ENCODE results near the gene WRAP53.
"Not testable (repeated sequence)": the region's sequence is repeated elsewhere in the genome, so short reads cannot be mapped to it uniquely, and the experiment has no call there.

The WRAP53 gene

DNA sequence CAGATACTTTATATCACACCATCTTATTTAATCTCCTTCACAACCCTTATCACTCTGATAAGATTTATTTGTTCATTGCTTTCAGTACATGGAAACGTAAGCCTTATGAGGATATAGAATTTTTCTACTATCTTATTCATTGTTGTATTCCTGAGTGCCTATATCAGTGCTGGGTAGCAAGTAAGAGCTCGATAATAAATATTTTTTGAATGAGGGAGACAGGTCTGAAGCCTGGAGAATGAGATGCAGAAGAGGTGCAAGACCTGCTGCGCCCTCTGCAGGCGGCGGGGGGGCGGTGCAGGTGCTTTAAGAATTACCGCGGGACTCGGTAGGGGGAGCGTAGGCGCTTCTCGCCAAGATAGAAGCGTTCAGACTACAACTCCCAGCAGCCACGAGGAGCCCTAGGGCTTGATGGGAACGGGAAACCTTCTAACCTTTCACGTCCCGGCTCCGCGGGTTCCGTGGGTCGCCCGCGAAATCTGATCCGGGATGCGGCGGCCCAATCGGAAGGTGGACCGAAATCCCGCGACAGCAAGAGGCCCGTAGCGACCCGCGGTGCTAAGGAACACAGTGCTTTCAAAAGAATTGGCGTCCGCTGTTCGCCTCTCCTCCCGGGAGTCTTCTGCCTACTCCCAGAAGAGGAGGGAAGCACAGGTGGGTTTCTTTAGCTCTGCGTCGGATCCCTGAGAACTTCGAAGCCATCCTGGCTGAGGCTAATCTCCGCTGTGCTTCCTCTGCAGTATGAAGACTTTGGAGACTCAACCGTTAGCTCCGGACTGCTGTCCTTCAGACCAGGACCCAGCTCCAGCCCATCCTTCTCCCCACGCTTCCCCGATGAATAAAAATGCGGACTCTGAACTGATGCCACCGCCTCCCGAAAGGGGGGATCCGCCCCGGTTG is at the start of gene WRAP53:
WRAP53 (plus strand) TSS at position 570 of the 900 bp plus-strand sequence; CDS start at position 742, 172 bp downstream.
- DNase-seq: peak; percentile 93

DNA sequence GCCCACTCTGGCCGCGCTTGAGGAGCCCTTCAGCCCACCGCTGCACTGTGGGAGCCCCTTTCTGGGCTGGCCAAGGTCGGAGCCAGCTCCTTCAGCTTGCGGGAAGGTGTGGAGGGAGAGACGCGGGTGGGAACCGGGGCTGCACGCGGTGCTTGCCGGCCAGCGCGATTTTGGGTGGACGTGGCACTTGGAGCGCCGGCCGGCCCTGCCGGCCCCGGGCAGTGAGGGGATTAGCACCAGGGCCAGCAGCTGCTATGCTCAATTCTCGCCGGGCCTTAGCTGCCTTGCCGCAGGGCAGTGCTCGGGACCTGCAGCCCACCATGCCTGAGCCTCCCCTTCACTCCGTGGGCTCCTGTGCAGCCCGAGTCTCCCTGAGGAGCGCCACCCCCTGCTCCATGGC is 47.5 kb upstream of the WRAP53 start:
- DNase-seq: no peak

DNA sequence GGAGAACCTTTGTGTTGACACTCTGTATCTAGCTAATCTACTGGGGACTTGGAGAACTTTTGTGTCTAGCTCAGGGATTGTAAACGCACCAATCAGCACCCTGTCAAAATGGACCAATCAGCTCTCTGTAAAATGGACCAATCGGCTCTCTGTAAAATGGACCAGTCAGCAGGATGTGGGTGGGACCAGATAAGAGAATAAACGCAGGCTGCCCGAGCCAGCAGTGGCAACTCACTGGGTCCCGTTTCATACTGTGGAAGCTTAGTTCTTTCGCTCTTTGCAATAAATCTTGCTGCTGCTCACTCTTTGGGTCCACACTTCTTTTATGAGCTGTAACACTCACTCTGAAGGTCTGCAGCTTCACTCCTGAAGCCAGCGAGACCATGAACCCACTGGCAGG is 46.6 kb upstream of the WRAP53 start:
- not testable (repeated sequence) for DNase-seq

DNA sequence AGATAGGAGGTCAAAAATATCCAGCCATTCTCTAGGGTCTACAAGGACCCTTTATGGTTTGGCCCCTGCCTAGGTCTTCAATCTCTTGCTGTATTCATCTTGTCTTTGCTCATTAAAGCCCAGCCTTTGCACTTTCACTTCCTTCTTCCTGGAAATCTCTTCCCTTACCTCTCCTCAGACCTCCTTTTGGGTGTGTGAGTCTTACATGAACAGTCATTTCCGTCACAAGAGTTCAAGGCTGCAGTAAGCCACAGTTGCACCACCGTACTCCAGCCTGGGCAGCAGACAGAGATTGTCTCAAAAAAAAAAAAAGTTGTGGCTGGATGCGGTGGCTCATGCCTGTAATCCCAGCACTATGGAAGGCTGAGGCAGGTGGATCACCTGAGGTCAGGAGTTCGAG is 43.5 kb upstream of the WRAP53 start:
- DNase-seq: no peak

DNA sequence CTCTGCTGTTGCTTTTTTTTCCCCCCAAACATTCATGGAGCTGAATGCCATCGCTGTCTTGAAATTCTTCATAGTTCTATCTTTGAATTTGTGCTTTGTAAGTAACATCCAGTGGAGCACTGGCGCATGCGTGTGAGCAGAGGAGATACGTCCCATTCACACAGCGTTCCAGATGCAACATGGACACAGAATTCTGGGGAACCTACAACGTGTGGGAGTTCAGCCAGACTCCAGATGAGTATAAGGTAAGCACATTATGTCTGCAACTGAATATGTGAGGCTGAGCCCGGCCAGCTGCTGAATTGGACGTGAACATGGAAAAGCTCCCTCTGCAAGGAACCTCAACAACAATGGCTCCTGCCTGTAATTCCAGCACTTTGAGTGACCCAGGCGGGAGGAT is 41.8 kb upstream of the WRAP53 start:
- DNase-seq: no peak

DNA sequence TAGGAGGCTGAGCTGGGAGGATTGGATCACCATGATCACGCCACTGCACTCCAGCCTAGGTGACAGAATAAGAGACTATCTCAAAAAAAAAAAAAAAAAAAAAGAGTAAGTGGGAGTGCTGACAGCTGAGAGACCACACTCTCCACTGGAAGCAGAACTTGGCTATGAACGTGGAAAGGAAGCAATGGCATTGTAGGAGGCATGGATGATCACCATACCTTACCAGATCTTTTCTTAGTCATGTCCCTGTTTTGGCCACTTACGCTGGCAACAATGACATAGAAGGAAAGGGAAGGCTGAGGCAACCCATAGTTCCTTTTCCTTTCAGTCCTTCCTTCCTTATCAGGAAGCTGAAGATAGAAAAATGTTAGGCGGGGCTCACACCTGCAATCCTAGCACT is 41.3 kb upstream of the WRAP53 start:
- no peak for DNase-seq

DNA sequence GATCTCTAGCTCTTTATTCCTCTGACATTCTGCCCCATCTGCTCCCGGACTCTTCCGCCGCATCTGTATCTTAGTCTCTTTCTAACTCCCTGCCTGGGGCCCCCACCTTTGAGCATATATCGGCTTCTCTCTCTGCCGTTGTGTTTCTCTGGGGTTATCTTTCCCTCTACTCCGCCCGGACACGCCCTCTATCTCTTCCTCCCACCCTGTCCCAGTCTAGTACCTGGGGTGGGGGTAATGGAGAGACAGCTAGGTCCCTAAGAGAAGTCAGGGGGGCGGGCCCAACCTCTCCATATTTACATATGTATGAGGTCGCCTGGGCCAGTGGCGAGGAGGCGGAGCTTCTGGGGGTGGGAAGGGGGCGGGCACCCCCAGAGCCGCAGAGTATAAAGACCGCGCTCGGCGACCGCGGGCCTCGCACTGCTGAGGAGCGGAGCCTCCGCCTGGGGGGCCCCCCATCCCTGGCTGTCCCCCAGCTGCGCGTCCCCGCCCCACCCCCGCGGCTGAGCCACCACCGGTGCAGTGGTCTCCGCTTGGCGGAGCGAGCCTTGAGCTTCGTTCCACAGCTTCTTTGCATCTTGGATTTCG is 37.7 kb upstream of the WRAP53 start, which contains the start of gene ATP1B2:
ATP1B2 (plus strand) TSS at position 418 of the 588 bp plus-strand sequence. CDS start 593 bp downstream, outside the sequence.
- DNase-seq: peak; percentile 58

DNA sequence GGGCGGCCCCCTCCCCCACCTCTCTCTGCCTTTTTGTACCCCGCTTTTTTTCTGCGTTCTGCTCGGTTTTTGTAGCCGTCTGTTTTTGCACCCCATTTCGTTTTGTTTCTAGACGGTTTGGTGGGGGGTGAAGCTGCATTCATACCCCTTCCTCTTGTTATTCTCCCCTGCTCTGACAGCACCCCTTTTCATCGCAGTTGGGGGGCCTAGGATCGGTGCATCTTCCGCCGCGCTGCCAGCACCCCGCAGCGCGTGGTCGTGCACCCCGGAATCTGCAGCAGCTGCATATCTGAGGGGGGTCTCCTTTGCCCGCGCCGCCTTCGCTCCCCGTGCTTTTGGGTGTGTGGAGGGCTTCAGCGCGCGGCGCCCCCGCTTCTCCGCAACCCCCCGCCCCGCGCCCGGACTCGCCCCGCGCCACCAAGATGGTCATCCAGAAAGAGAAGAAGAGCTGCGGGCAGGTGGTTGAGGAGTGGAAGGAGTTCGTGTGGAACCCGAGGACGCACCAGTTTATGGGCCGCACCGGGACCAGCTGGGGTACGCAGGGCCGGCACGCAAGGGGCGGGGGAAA is 37.1 kb upstream of the WRAP53 start:
- no peak for DNase-seq

DNA sequence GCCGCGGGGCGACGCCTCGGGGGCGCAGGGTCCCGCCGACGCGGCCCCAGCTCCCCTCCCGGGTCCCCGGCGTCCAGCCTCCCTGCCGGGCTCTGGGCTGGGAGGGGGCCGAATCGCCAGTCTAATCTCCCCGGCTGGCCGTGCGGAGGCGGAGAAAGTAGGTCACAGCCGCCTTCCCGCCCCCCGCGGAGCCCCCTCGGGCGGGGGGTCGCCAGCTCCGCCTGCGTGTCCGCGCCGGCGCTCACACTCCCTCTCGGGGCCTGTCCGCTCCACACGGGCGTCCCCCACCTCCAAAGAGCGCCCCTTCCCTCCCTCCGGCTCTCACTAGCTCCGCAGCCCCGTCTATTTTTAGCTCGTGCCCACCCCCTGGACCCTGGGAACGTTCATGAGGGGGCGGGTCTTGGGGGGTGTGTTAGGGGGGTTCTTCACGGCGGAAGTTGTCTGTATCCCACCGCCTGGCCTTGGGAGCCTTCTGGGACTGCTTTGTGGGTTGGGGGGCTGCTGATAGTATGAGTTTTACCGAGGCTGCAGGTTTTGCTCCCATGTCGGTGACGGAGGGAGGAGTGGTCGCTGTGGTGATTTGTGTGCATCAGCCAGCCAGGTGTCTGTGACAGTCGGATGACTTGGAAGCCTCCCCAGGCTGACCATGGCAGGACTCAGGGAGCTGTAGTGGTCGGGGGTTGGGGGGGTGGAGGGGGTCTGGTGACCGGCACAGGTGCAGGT is 36.5 kb upstream of the WRAP53 start:
- no peak for DNase-seq

DNA sequence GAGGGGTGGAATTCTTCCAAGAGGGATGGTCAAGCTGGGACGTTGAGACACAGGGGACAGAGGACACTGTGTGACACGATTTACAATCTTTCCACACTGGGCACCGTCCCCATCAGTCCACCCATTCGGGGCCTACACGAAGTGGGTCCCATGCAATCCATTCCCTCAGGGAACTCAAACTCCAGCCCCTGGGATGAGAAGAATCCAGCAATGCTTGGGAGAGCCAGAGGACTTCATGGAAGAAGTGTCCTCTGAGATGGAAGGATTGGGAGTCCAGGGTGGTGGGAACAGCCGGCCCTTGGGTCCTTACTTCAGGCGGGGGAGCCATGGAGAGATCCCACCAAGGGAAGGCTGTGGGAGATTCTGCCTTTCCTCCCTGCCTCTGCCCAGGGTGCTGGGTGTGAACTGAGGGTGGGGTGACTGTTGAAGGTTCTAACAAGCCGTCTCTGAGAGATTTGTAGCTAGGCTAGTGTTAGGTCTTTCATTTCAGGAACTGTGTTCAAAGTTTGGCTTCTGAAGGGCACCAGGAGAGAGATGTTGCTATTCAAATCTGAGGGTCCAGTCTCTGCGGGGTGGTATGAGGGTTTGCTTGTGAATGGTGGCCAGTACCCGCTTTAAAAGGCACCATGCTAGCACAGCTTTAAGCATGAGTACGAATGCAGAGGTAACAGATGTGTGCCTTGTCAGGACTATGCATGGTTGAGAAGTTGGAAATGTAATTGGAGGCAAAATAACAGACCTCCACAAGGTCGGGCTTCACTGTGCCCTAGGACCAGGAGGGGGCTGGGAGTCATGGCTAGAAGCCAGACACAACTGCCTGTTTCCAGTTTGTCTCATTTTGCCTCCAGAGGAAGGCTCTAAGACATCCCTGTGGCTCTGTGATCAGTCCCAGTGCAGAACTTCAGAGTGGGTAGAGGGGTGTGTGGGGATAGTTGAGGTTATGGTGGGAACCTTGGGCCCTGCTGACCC is 35.6 kb upstream of the WRAP53 start:
- DNase-seq: no peak

DNA sequence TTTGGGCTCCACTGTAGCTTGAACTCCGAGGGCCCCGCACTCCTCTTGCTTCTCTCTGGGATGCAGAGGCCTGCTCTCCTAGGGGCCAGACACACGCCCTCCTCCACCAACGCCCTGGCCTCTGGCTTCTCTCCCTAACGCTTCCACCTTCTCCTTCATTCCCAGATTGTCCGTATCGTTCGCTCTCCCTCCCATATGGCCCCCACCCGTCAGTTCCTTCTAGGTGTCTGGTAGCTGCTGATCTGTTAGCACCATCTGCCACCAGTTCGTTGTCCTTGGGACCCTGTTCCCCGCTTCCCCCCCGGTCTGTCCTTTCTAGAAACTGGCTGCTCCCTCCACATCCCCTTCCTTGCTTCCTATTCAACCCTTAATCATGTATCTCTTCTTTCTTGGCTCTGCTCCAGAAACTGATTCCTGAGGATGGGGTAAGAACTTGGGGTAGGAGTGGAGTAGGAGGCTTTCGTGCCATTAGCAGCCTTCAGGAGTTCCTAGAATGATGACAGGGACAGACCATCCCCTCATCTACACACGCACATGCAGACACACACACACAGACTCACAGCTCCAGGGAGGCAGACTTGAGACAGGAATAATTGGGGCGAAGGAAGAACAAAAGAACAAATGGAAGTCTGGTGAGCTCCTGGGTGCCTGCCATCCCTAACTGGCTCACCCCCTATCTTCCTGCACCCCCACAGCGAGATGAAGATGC is 33.3 kb upstream of the WRAP53 start:
- no peak for DNase-seq

DNA sequence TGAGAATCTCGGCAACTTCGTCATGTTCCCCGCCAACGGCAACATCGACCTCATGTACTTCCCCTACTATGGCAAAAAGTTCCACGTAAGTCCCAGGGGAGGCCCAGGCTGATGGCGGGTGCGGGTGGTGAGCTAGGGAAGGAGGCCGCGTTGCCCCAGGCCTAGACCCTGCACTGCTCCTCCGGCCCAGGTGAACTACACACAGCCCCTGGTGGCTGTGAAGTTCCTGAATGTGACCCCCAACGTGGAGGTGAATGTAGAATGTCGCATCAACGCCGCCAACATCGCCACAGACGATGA is 32.8 kb upstream of the WRAP53 start:
- no peak for DNase-seq

DNA sequence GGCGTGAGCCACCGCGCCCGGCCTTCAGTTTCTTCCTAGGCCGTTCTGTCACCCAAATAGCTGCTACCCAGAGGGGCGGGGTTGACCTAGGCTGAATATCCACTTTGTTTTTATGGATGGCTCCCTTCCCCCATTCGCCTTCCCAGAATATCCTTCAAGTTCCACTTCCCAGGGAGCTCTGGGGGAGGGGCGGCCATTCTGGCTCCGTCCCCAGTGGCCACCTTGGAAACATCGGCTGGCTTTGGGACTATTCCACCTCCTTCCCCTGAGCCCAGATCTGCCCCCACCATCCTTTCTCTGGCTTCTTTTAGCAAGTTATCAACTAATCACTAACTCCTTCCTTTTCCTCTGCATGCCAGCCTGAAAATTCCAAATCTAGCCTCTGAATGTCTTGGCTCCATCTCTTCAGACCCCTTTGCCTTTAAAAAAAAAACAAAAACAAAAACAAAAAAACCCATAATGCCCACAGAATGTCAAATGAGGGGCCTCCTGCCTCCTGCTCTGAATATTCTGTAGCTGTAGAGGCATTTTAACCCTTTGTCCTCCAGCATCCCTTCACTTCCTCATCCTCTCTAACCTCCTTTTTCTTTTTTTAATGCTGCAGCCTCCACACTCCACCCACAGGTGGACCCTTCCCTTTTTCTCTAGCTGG is 31.2 kb upstream of the WRAP53 start:
- no peak for DNase-seq

DNA sequence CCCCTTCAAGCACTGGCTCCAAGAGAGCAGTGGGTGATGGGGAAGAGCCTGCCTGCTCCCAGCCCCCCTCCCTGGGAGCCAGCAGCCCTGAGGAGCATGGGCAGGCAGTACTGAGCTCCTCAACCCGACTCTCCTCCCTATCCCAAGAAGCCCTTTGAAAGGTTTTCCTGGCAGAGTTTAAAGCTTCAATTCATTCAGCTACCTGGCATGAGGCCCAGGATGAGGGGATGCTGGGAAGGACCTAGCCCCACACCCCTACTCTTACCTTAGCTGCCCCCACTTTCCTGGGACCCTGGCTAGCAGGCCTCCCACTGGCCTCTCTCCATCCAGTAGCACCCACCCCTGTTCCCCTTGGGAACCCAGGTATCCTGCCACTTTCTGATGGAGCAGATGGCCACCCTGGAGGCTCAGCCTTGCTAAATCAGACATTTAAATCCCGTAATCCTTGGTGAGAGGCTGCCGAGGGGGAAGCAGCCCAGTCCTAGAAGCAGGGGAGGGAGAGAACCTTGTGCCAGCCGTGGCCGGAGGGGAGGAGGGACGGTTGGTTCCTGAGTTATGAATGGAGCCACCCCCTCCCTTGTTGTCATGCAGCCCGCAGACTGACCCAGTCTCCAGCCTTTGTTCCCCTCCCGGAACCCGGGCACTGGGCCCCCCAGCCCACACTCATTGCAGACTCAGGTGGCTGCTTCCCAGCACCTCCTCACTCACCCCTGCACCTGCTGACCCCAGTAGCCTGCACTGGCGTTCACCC is 20.4 kb upstream of the WRAP53 start:
- no peak for DNase-seq

DNA sequence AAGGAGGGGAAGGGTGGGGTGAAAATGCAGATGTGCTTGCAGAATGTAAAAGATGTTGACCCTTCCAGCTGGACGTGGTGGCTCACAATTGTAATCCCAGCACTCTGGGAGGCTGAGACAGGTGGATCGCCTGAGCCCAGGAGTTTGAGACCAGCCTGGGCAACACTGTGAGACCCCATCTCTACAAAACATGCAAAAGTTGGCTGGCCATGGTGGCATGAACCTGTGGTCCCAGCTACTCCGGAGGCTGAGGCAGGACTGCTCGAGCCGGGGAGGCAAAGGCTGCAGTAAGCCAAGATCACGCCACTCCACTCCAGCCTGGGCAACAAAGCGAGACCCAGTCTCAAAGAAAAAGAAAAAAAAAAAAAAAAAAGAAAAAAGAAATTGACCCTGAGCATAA is 19.8 kb upstream of the WRAP53 start:
- no peak for DNase-seq

DNA sequence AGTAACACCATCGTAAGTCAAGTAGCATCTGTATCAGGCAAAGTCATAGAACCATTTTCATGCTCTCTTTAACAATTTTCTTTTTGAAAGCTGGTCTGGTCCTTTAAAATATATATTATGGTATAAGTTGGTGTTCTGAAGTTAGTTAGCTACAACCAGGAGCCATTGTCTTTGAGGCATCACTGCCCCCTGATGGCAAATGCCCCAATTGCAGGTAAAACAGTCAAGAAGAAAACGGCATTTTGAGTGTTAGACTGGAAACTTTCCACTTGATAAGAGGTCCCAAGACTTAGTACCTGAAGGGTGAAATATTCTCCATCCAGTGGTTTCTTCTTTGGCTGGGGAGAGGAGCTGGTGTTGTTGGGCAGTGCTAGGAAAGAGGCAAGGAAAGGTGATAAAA is 15.0 kb upstream of the WRAP53 start:
- DNase-seq: peak; percentile 25

DNA sequence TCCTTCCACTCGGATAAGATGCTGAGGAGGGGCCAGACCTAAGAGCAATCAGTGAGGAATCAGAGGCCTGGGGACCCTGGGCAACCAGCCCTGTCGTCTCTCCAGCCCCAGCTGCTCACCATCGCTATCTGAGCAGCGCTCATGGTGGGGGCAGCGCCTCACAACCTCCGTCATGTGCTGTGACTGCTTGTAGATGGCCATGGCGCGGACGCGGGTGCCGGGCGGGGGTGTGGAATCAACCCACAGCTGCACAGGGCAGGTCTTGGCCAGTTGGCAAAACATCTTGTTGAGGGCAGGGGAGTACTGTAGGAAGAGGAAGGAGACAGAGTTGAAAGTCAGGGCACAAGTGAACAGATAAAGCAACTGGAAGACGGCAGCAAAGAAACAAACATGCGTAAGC is 13.3 kb upstream of the WRAP53 start:
- DNase-seq: no peak

DNA sequence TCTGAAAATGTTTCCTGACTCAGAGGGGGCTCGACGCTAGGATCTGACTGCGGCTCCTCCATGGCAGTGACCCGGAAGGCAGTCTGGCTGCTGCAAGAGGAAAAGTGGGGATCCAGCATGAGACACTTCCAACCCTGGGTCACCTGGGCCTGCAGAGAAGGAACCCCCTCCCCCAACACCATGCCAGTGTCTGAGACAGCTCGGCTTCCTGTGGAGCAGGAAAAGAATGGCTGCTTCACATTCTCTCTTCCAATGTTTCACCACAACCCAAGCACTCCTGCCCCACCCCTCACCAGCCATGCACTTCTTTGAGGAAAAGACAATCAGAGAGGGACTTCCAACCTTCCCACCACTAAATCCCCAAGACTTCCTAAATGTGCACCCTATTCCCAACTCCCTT is 11.7 kb upstream of the WRAP53 start:
- DNase-seq: no peak

DNA sequence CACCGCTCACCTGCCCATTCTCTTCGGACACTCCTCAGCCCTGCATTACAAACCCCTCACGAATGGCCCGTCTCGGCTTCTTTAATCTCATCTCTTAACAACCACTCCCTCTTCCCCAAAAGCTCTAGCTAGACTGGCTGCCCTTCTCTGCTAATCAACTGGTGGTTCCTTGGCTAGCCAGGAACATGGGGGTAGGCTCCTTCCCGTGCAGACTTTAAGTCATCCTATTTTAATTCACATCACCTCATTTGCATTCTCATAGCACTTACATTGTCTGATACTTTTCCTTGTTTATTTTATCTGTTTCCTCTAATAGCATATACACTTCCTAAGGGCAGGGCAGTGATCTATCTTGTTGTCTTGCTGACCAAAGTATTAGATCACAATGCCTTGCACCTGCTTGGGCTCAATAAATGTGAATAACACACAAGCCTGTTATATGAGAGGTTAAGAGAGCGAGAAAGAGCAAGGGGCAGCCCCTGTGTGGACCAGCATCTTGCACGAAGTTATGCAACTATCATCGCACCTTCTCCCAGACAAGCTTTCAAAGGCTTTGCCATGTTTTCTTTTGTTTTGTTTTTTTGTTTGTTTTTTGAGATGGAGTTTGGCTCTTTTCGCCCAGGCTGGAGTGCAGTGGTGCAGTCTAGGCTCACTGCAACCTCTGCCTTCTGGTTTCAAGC is 10.7 kb upstream of the WRAP53 start:
- DNase-seq: no peak

Data from stimulated activated CD4-positive, alpha-beta T cell treated with anti-CD3 and anti-CD28 coated beads, Interleukin-12 subunit alpha, Interleukin-12 subunit beta, amount 100 ng/mL, for 4 hours (primary cell).